Esophagus (tissue), 2 donors: ENCODE results near the gene PTK6. TPM values are rescaled to one million over a fixed set of nuclear protein-coding genes. Genes with fewer than 3 reads are reported as not detected.

Source experiments
- H3K27ac ChIP-seq, 2 donors: one replicate each; pipeline ENCODE4 v1.5.1; 2013; ENCODE audit warnings: low read depth in 2 of 2, mild to moderate bottlenecking in 2 of 2, inconsistent platforms in 1 of 2, low read length in 1 of 2, moderate library complexity in 1 of 2
- H3K27me3 ChIP-seq, 2 donors: one replicate each; pipeline ENCODE4 v1.6.1; 2013; ENCODE audit warnings: low read length in 2 of 2, control low read depth in 1 of 2, mild to moderate bottlenecking in 1 of 2; ENCODE audit not compliant: insufficient read depth in 2 of 2, control insufficient read depth in 1 of 2
- H3K36me3 ChIP-seq, 2 donors: one replicate each; pipeline ENCODE4 v1.6.1; 2013; ENCODE audit warnings: low read length in 1 of 2; ENCODE audit not compliant: control insufficient read depth in 2 of 2, insufficient read depth in 2 of 2
- H3K4me1 ChIP-seq, 2 donors: one replicate each; pipeline ENCODE4 v1.6.1; 2013; ENCODE audit warnings: low read length in 1 of 2; ENCODE audit not compliant: control insufficient read depth in 2 of 2, insufficient read depth in 2 of 2
- H3K4me3 ChIP-seq, 2 donors: one replicate each; pipeline ENCODE4 v1.5.1; 2013; ENCODE audit warnings: low read length in 2 of 2, mild to moderate bottlenecking in 2 of 2, low read depth in 1 of 2, moderate library complexity in 1 of 2
- H3K9me3 ChIP-seq, 2 donors: one replicate each; pipeline ENCODE4 v1.6.1; 2013; ENCODE audit warnings: mild to moderate bottlenecking in 2 of 2, low read depth in 1 of 2, low read length in 1 of 2, moderate library complexity in 1 of 2; ENCODE audit not compliant: control insufficient read depth in 2 of 2, insufficient read depth in 1 of 2
- WGBS, 2 donors: extraction: QIAGEN DNeasy Blood & Tissue Kit; methylation state at CpG; one replicate each; pipeline ENCODE4 v1.1.7; 2013; 5-methylcytosine and 5-hydroxymethylcytosine counted together
- polyA plus RNA-seq, 2 donors: library from polyadenylated mRNA; stranded (reverse); fragments of 200-250 nt; gene quantifications; one replicate each; pipeline ENCODE4 v1.2.3, GENCODE V29; 2013
- donor health status: healthy with polysubstance abuse.
- donor health status: Bipolar disorder and iron deficiency.

PTK6 gene
- polyA plus RNA-seq, 2 donors, result 80.1 to 81.6 TPM

GRCh38 chr20:63531686-63532448, 5.3 kb downstream of the PTK6 start:
- Histone ChIP-seq H3K4me1 (peaks cover 0 to 36% of the 10 kb centered on the region in 2 donors), H3K9me3 (peaks cover 0 to 2% of the 10 kb centered on the region in 2 donors), H3K4me3 (no peak overlapping the region), H3K27me3 (no peaks in the 10 kb centered on the region), H3K36me3 (peaks cover 0 to 21% of the 10 kb centered on the region in 2 donors), H3K27ac (no peak overlapping the region)
- 80 to 85% methylated on average over 27 of the region's 27 CpGs for WGBS, 2 donors

GRCh38 chr20:63530788-63531160, 6.4 kb downstream of the PTK6 start:
- H3K4me1 ChIP-seq, result peaks cover 0 to 33% of the 10 kb centered on the region in 2 donors
- H3K27me3 ChIP-seq, result no peaks in the 10 kb centered on the region
- 60 to 63% methylated on average over 14 of the region's 14 CpGs for WGBS, 2 donors
- no peak overlapping the region for H3K4me3 ChIP-seq
- H3K9me3 ChIP-seq, result peaks cover 0 to 2% of the 10 kb centered on the region in 2 donors
- peaks cover 0 to 21% of the 10 kb centered on the region in 2 donors for H3K36me3 ChIP-seq
- H3K27ac ChIP-seq, result peak overlapping the region in 1 of 2 donors; percentile 34

GRCh38 chr20:63529861-63530787, 7.1 kb downstream of the PTK6 start:
- WGBS, 2 donors, result 71 to 74% methylated on average over 39 of the region's 39 CpGs
- peak overlapping the region in 1 of 2 donors; percentile 34 for H3K27ac ChIP-seq
- H3K4me3 ChIP-seq, result no peak overlapping the region

GRCh38 chr20:63529180-63529860, 7.9 kb downstream of the PTK6 start:
- Histone ChIP-seq H3K4me1 (peaks cover 0 to 22% of the 10 kb centered on the region in 2 donors), H3K9me3 (peaks cover 0 to 2% of the 10 kb centered on the region in 2 donors), H3K36me3 (peaks cover 0 to 21% of the 10 kb centered on the region in 2 donors), H3K27me3 (no peaks in the 10 kb centered on the region), H3K4me3 (no peak overlapping the region), H3K27ac (peak overlapping the region in 1 of 2 donors; percentile 78)
- 79 to 81% methylated on average over 27 of the region's 27 CpGs for WGBS, 2 donors

More at GRCh38 chr20:63529861-63530787, 7.1 kb downstream of the PTK6 start:
- Histone ChIP-seq H3K27me3 (no peaks in the 10 kb centered on the region), H3K4me1 (peaks cover 0 to 30% of the 10 kb centered on the region in 2 donors), H3K36me3 (peaks cover 0 to 21% of the 10 kb centered on the region in 2 donors), H3K9me3 (peaks cover 0 to 2% of the 10 kb centered on the region in 2 donors)

GRCh38 chr20:63527184-63527583, 10.0 kb downstream of the PTK6 start:
- Histone ChIP-seq H3K4me1 (peaks cover 0 to 21% of the 10 kb centered on the region in 2 donors), H3K27me3 (no peaks in the 10 kb centered on the region), H3K4me3 (no peak overlapping the region), H3K36me3 (peaks cover 0 to 32% of the 10 kb centered on the region in 2 donors), H3K9me3 (peaks cover 0 to 8% of the 10 kb centered on the region in 2 donors), H3K27ac (no peak overlapping the region)
- 81 to 84% methylated on average over 9 of the region's 9 CpGs for WGBS, 2 donors

GRCh38 chr20:63525971-63526370, 11.2 kb downstream of the PTK6 start:
- Histone ChIP-seq H3K27ac (peak overlapping the region in 1 of 2 donors; percentile 69), H3K4me1 (peaks cover 0 to 18% of the 10 kb centered on the region in 2 donors)
- 7 to 14% methylated on average over 2 of the region's 2 CpGs for WGBS, 2 donors

GRCh38 chr20:63525185-63525584, 12.0 kb downstream of the PTK6 start:
- Histone ChIP-seq H3K4me3 (no peak overlapping the region), H3K36me3 (peaks cover 0 to 30% of the 10 kb centered on the region in 2 donors), H3K27ac (peak overlapping the region in 1 of 2 donors; percentile 79), H3K4me1 (peaks cover 0 to 18% of the 10 kb centered on the region in 2 donors), H3K27me3 (no peaks in the 10 kb centered on the region), H3K9me3 (peaks cover 0 to 6% of the 10 kb centered on the region in 2 donors)
- 58 to 68% methylated on average over 3 of the region's 3 CpGs for WGBS, 2 donors

More at GRCh38 chr20:63525971-63526370, 11.2 kb downstream of the PTK6 start:
- H3K9me3 ChIP-seq, result peaks cover 0 to 6% of the 10 kb centered on the region in 2 donors
- peaks cover 0 to 34% of the 10 kb centered on the region in 2 donors for H3K36me3 ChIP-seq
- H3K27me3 ChIP-seq, result no peaks in the 10 kb centered on the region
- H3K4me3 ChIP-seq, result no peak overlapping the region

GRCh38 chr20:63522981-63523611, 14.1 kb downstream of the PTK6 start:
- peaks cover 0 to 19% of the 10 kb centered on the region in 2 donors for H3K36me3 ChIP-seq
- peaks cover 0 to 17% of the 10 kb centered on the region in 2 donors for H3K4me1 ChIP-seq
- WGBS, 2 donors, result 96 to 99% methylated on average over 11 of the region's 11 CpGs
- H3K4me3 ChIP-seq, result peak overlapping the region; percentile 51 to 75
- peak overlapping the region; percentile 73 to 85 for H3K27ac ChIP-seq
- H3K9me3 ChIP-seq, result peaks cover 0 to 6% of the 10 kb centered on the region in 2 donors
- no peaks in the 10 kb centered on the region for H3K27me3 ChIP-seq
